GM06990 (cell line): ENCODE results near the gene ADM2.

Source experiments
- DNase-seq: peaks from one replicate; pipeline ENCODE4 v3.0.0-alpha.2; 2011; ENCODE audit not compliant: insufficient read length; ENCODE audit errors: extremely low read depth
- H3K27me3 ChIP-seq: replicated peaks from 2 replicates; pipeline ENCODE4 v1.6.0; 2011; ENCODE audit warnings: low read length; ENCODE audit not compliant: control insufficient read depth, insufficient read depth
- H3K36me3 ChIP-seq: 2 replicates; pipeline ENCODE4 v1.5.1; 2011; ENCODE audit warnings: low read length; ENCODE audit not compliant: control insufficient read depth, insufficient read depth
- H3K4me3 ChIP-seq: replicated peaks from 2 replicates; pipeline ENCODE4 v1.5.1; 2011; ENCODE audit warnings: low read depth, mild to moderate bottlenecking, control low read depth, low read length
- TF ChIP-seq, protein P1 (sequence below): IDR thresholded peaks from 2 replicates; pipeline ENCODE4 v1.5.1; 2011; ENCODE audit warnings: low read length, control low read depth, mild to moderate bottlenecking, inconsistent platforms; ENCODE audit not compliant: insufficient read depth, poor library complexity, severe bottlenecking

Gene ADM2

DNA sequence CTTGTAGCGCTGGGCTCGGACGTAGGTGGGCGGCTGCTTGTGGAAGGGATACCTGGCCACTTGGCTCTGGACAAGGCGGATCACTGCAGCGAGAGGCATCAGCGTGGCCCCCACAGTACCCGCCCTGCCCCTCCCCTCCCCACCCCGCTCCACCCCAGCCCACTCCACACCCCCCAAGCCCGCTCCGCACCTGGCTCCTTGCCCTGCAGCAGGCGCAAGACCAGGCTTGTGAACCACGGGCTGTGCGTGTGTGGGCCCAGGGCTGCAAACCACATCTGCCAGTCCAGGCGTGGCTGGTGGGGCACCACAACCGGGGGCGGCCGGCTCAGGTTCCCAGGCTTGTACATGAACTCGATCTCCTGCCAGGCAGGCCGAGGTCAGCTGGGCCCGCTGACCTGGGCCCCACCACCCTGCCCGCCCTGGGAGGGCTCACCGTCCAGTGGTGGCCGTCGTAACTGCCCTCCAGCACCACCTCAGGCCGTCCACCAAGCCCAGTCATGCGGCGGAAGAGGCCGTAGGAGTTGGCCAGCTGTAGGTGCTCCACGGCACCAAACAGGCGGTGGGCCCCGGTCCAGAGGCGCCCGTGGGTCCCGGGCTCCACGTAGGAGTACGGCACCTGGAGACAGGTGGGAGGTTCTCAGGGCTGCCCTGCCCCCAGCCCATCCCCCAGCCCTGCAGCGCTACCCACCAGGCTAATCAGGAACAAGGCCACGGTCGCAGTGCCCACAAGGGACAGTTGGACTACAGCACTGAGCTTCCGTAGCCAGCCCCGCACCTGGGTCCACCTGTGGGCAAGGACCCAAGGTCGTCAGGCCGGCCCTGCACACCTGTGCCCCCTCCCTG lies 23.2 kb downstream of the ADM2 start:
- TF ChIP-seq, protein P1, sequence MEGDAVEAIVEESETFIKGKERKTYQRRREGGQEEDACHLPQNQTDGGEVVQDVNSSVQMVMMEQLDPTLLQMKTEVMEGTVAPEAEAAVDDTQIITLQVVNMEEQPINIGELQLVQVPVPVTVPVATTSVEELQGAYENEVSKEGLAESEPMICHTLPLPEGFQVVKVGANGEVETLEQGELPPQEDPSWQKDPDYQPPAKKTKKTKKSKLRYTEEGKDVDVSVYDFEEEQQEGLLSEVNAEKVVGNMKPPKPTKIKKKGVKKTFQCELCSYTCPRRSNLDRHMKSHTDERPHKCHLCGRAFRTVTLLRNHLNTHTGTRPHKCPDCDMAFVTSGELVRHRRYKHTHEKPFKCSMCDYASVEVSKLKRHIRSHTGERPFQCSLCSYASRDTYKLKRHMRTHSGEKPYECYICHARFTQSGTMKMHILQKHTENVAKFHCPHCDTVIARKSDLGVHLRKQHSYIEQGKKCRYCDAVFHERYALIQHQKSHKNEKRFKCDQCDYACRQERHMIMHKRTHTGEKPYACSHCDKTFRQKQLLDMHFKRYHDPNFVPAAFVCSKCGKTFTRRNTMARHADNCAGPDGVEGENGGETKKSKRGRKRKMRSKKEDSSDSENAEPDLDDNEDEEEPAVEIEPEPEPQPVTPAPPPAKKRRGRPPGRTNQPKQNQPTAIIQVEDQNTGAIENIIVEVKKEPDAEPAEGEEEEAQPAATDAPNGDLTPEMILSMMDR: no peak
- Histone ChIP-seq H3K27me3 (no peaks in the 10 kb centered on the region), H3K4me3 (no peak overlapping the region), H3K36me3 (peaks cover 20% of the 10 kb centered on the region)
- DNase-seq: no peak

DNA sequence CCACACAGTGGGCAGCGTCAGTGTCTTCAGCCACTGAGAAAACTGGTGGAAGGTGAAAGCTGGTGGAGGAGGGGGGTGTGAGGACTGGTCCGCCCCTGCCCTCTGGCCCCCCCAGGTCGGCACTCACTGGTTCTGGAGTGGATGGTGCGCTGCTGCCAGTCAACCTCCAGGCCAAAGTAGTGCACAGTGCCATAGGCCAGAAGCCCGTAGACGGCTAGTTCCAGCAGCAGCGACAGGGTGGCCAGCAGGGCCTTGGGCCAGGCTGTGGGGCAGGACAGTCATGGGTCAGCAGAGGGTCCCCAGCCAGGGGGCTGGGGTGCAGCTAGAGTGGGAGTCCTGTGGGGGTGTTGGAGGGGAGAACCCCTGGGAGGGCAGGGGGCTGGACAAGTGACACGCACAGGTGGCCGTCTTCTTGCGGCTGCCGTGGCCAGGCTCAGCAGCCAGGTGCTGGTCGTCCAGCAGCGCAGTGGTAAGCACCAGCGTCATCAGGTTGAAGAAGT lies 24.0 kb downstream of the ADM2 start:
- Histone ChIP-seq H3K27me3 (no peaks in the 10 kb centered on the region), H3K4me3 (no peak overlapping the region), H3K36me3 (peaks cover 20% of the 10 kb centered on the region)
- no peak for DNase-seq
- TF ChIP-seq, protein P1: no peak

- TF ChIP-seq, protein P1: no peak
- Histone ChIP-seq H3K27me3 (no peaks in the 10 kb centered on the region), H3K36me3 (peaks cover 20% of the 10 kb centered on the region), H3K4me3 (peak overlapping the region; percentile 96)
- DNase-seq: no peak
These were observed 24.6 kb downstream of the ADM2 start for GRCh38 chr22:50505776-50506610.

DNA sequence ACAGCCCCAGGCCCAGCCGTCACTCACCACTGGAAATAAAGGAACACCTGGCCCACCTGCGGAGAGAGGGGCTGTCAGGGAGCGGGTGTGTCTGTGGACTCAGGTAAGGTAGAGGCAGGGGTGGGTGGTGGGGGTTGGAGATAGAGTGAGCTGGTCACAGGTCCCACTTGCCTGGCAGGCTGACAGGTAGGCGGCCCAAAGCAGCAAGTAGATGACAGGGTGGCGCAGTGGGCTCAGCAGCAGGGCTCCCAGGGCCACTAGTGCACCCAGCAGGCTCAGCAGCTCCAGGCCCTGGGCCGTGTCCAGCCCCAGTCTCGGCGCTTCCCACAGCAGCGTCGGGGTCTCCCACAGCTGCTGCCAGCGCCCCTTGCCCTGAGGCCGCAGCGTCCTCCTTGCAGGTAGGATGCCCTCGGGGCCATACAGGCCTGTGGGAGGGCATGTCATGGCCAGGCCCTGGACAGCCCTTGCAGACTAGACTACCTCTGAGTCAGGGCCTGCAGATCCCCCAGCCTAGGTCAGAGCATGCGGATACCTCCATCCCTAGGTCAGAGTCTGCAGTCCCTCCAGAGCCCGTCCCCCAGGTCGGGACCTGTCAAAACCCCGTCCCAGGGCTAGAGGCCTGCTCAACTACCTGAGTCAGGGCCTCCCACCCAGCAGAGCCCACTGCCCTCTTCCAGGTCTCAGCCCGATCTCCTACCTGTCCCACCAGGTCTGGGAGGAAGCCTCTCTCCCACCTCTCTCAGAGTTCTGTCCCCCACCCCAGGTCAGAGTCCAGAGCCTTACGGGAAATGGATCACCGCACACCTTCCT lies 25.5 kb downstream of the ADM2 start:
- no peak for DNase-seq
- Histone ChIP-seq H3K36me3 (peaks cover 20% of the 10 kb centered on the region), H3K27me3 (no peaks in the 10 kb centered on the region), H3K4me3 (peak overlapping the region; percentile 96)
- TF ChIP-seq, protein P1: no peak

DNA sequence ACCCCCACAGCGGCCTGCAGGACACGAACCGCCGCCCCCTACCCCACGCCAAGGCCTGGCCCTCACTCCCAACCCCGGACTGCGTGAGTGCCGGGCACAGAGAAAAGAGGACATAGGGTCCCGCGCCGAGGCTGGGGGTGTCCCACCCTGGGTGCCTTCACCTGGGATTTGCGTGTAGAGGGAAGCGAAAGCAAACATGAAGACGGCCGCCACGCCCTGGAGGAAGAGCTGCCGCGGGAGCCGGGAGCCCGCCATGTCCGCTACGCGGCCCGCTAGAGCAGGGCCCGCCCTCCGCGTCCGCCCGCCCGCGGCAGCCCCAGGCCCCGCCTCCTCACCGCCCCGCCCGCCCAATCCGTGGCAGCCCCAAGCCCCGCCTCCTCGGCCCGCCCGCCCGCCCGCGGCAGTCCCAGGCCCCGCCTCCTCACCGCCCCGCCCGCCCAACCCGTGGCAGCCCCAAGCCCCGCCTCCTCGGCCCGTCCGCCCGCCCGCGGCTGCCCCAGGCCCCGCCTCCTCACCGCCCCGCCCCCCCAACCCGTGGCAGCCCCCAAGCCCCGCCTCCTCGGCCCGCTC lies 26.2 kb downstream of the ADM2 start, which contains the start of gene LMF2:
LMF2 (minus strand) TSS at position 282 of the 570 bp plus-strand sequence; CDS start at position 255, 27 bp downstream.
- TF ChIP-seq, protein P1: no peak
- H3K4me3 ChIP-seq: peak within 1 kb of the TSS; percentile 98
- H3K36me3 ChIP-seq: peaks cover 19% of the 10 kb centered on the region
- DNase-seq: peak; percentile 86
- H3K27me3 ChIP-seq: no peaks in the 10 kb centered on the region
